SK-N-DZ (cell line): ENCODE data around the gene JCHAIN.

Experiments used
- DNase-seq: peaks from one replicate; pipeline ENCODE4 v3.0.0-alpha.2; 2015; ENCODE audit warnings: low spot score
- small RNA-seq, 2 experiments: library from RNA; depleted of rRNA; stranded (forward); fragments of <200 nt; gene quantifications; one replicate each; pipeline ENCODE3, GENCODE V24; 2014

The JCHAIN gene

GRCh38 chr4:70640192-70640591 lies 26.1 kb downstream of the JCHAIN start:
- DNase-seq: no peak

GRCh38 chr4:70637239-70637913 lies 28.9 kb downstream of the JCHAIN start:
- no peak for DNase-seq

GRCh38 chr4:70634482-70634881 lies 31.8 kb downstream of the JCHAIN start:
- DNase-seq: no peak

GRCh38 chr4:70632028-70632427 lies 34.3 kb downstream of the JCHAIN start:
- DNase-seq: no peak

GRCh38 chr4:70630162-70630561 lies 36.1 kb downstream of the JCHAIN start:
- no peak for DNase-seq

GRCh38 chr4:70629469-70630090 lies 36.7 kb downstream of the JCHAIN start:
- no peak for DNase-seq

GRCh38 chr4:70628444-70628843 lies 37.9 kb downstream of the JCHAIN start, which contains the start of gene ENAM:
Gene ENAM, plus strand, starts transcription at chr4:70628744. Its CDS starts 757 bp downstream, at chr4:70629501.
- DNase-seq: no peak

- DNase-seq: no peak
Observed at GRCh38 chr4:70627620-70628019, 38.7 kb downstream of the JCHAIN start.

- no peak for DNase-seq
Observed at GRCh38 chr4:70624226-70624793, 42.0 kb downstream of the JCHAIN start.

- DNase-seq: no peak
Observed at GRCh38 chr4:70623323-70623722, 43.0 kb downstream of the JCHAIN start.

GRCh38 chr4:70619778-70620177 lies 46.5 kb downstream of the JCHAIN start:
- no peak for DNase-seq

- no peak for DNase-seq
Observed at GRCh38 chr4:70619288-70619687, 47.0 kb downstream of the JCHAIN start.

GRCh38 chr4:70614184-70614555 lies 52.1 kb downstream of the JCHAIN start:
- no peak for DNase-seq

GRCh38 chr4:70613306-70614183 lies 52.8 kb downstream of the JCHAIN start:
- DNase-seq: no peak

GRCh38 chr4:70608324-70608723 lies 58.0 kb downstream of the JCHAIN start:
- no peak for DNase-seq

GRCh38 chr4:70607334-70607853 lies 58.9 kb downstream of the JCHAIN start:
- no peak for DNase-seq

- no peak for DNase-seq
Observed at GRCh38 chr4:70606459-70606858, 59.8 kb downstream of the JCHAIN start.

Small RNA genes within 50 kb of the gene (small RNA-seq; reads per million reads assigned to genes)
- gene RNU6-520P (0 reads per million in 2 experiments), gene RNU6-784P (0 to 0.03 reads per million in 2 experiments)
